Measurements from ENCODE around the gene INTS14.
"Not testable (repeated sequence)": the region's sequence is repeated elsewhere in the genome, so short reads cannot be mapped to it uniquely, and the experiment has no call there.

INTS14 gene

GRCh38 chr15:65630760-65631159 is 19.8 kb upstream of the INTS14 start:
- no peak for DNase-seq

GRCh38 chr15:65629548-65629947 is 18.6 kb upstream of the INTS14 start:
- DNase-seq, result no peak

GRCh38 chr15:65626856-65627255 is 15.9 kb upstream of the INTS14 start:
- no peak for DNase-seq

GRCh38 chr15:65623103-65623502 is 12.2 kb upstream of the INTS14 start:
- no peak for DNase-seq

- no peak for DNase-seq
Observed at GRCh38 chr15:65621638-65622037, 10.7 kb upstream of the INTS14 start, which contains the start of gene SLC24A1. TSS of gene SLC24A1 (plus strand) at chr15:65621938. CDS start at chr15:65624081, 2,143 bp downstream.

- no peak for DNase-seq
Observed at GRCh38 chr15:65620833-65621232, 9.9 kb upstream of the INTS14 start.

- DNase-seq, result no peak
Observed at GRCh38 chr15:65619626-65620290, 8.8 kb upstream of the INTS14 start.

GRCh38 chr15:65618560-65619109 is 7.7 kb upstream of the INTS14 start:
- DNase-seq, result no peak

GRCh38 chr15:65615887-65616286 is 5.0 kb upstream of the INTS14 start:
- not testable (repeated sequence) for DNase-seq

GRCh38 chr15:65612949-65613744 is 2.2 kb upstream of the INTS14 start:
- DNase-seq, result no peak

GRCh38 chr15:65612616-65612946 is 1.6 kb upstream of the INTS14 start:
- DNase-seq, result no peak

- no peak for DNase-seq
Observed at GRCh38 chr15:65611888-65612615, 1.1 kb upstream of the INTS14 start.

GRCh38 chr15:65603559-65603958 is 7.4 kb downstream of the INTS14 start:
- no peak for DNase-seq

- no peak for DNase-seq
Observed at GRCh38 chr15:65603134-65603533, 7.8 kb downstream of the INTS14 start.

GRCh38 chr15:65599677-65600076 is 11.3 kb downstream of the INTS14 start:
- DNase-seq, result no peak

GRCh38 chr15:65598468-65598867 is 12.5 kb downstream of the INTS14 start:
- DNase-seq, result no peak

- DNase-seq, result no peak
Observed at GRCh38 chr15:65595960-65596359, 15.0 kb downstream of the INTS14 start.

- DNase-seq, result no peak
Observed at GRCh38 chr15:65587094-65587493, 23.8 kb downstream of the INTS14 start.

GRCh38 chr15:65584241-65584640 is 26.7 kb downstream of the INTS14 start:
- DNase-seq, result no peak

- DNase-seq, result no peak
Observed at GRCh38 chr15:65583701-65584100, 27.2 kb downstream of the INTS14 start.

- DNase-seq, result no peak
Observed at GRCh38 chr15:65580287-65580686, 30.6 kb downstream of the INTS14 start.

GRCh38 chr15:65579762-65580161 is 31.2 kb downstream of the INTS14 start:
- DNase-seq, result no peak

- DNase-seq, result no peak
Observed at GRCh38 chr15:65578904-65579728, 31.8 kb downstream of the INTS14 start.
